SU-DHL-6 (cell line): ENCODE results near the gene CTNNA2.

ENCODE experiments used
- H2AFZ ChIP-seq: fragments of 200-600 bp; sonication (generic); 2 replicates; pipeline ENCODE4 v1.6.1; 2014; ENCODE audit warnings: low read depth, mild to moderate bottlenecking, moderate library complexity, mixed read lengths, antibody characterized with exemption, low read length; ENCODE audit not compliant: severe bottlenecking
- H3F3A ChIP-seq: fragments of 200-600 bp; shearing (Covaris generic); 2 replicates; pipeline ENCODE4 v1.6.0; 2016; ENCODE audit warnings: antibody characterized with exemption, mild to moderate bottlenecking; ENCODE audit not compliant: insufficient read depth
- H3K27ac ChIP-seq: fragments of 200-600 bp; sonication (generic); 2 replicates; pipeline ENCODE4 v1.5.1; 2016; ENCODE audit warnings: low read depth, mild to moderate bottlenecking, low read length, moderate library complexity, mixed read lengths
- H3K27me3 ChIP-seq: fragments of 200-600 bp; sonication (generic), shearing (Covaris generic); 2 replicates; pipeline ENCODE4 v1.6.0; 2014; ENCODE audit warnings: mild to moderate bottlenecking, low read length
- H3K36me3 ChIP-seq: fragments of 200-600 bp; sonication (generic); 2 replicates; pipeline ENCODE4 v1.6.1; 2014; ENCODE audit warnings: mild to moderate bottlenecking, low read length, mixed read lengths
- H3K4me2 ChIP-seq: fragments of 300-600, 200-600 bp; shearing (Covaris generic), sonication (generic); 2 replicates; pipeline ENCODE4 v1.6.0; 2014; ENCODE audit warnings: low read length, low read depth, mild to moderate bottlenecking; ENCODE audit not compliant: poor library complexity, severe bottlenecking
- H3K4me3 ChIP-seq: fragments of 200-600 bp; sonication (generic); 2 replicates; pipeline ENCODE4 v1.5.1; 2014; ENCODE audit warnings: antibody characterized with exemption, low read length, mild to moderate bottlenecking, mixed read lengths; ENCODE audit not compliant: insufficient read depth, poor library complexity, severe bottlenecking
- H3K79me2 ChIP-seq: fragments of 200-600 bp; sonication (generic); 2 replicates; pipeline ENCODE4 v1.6.1; 2014; ENCODE audit warnings: mild to moderate bottlenecking, low read length, moderate library complexity; ENCODE audit not compliant: insufficient read depth
- H3K9ac ChIP-seq: fragments of 200-600 bp; sonication (generic); 2 replicates; pipeline ENCODE4 v1.7.0; 2014; ENCODE audit warnings: mild to moderate bottlenecking, low read length
- H3K9me2 ChIP-seq: fragments of 200-600 bp; sonication (generic); replicated peaks from 2 replicates; pipeline ENCODE4 v1.6.1; 2014; ENCODE audit warnings: low read length; ENCODE audit not compliant: insufficient read depth
- H3K9me3 ChIP-seq: fragments of 200-600 bp; sonication (generic); 2 replicates; pipeline ENCODE4 v1.6.1; 2014; ENCODE audit warnings: low read length, mixed read lengths; ENCODE audit not compliant: insufficient read depth
- H4K20me1 ChIP-seq: fragments of 200-600 bp; sonication (generic); 2 replicates; pipeline ENCODE4 v1.6.1; 2014; ENCODE audit warnings: low read depth, mild to moderate bottlenecking, antibody characterized with exemption, low read length, moderate library complexity, mixed read lengths
- CTCF ChIP-seq: fragments of 200-600 bp; sonication (generic); IDR thresholded peaks from one replicate; pipeline ENCODE4 v1.5.1; 2017; ENCODE audit warnings: antibody characterized with exemption, mild to moderate bottlenecking, low read length, moderate library complexity; ENCODE audit not compliant: insufficient read depth, poor library complexity, severe bottlenecking
- EZH2phosphoT487 ChIP-seq: fragments of 200-600 bp; sonication (generic), shearing (Covaris generic); conservative IDR thresholded peaks from 2 replicates; pipeline ENCODE4 v1.6.1; 2018; ENCODE audit warnings: mild to moderate bottlenecking, antibody characterized with exemption, low read length, moderate library complexity, mixed read lengths

Gene CTNNA2

GRCh38 chr2:79901161-79901560 lies 388.3 kb downstream of the CTNNA2 start:
- no peaks in the 10 kb centered on the region for H3K27me3 ChIP-seq
- H3K4me2 ChIP-seq = no peak overlapping the region
- H3K36me3 ChIP-seq = no peaks in the 10 kb centered on the region
- H3K9ac ChIP-seq = no peak overlapping the region
- TF ChIP-seq EZH2phosphoT487 (no peak), CTCF (no peak)
- no peaks in the 10 kb centered on the region for H3K9me3 ChIP-seq
- no peak overlapping the region for H3K27ac ChIP-seq
- H3K4me3 ChIP-seq = no peak overlapping the region
- H4K20me1 ChIP-seq = no peaks in the 10 kb centered on the region
- no peaks in the 10 kb centered on the region for H3F3A ChIP-seq
- H2AFZ ChIP-seq = no peak overlapping the region
- no peaks in the 10 kb centered on the region for H3K79me2 ChIP-seq
- H3K9me2 ChIP-seq = no peaks in the 10 kb centered on the region

- Histone ChIP-seq H2AFZ (no peak overlapping the region), H3K4me3 (no peak overlapping the region), H4K20me1 (no peaks in the 10 kb centered on the region), H3K4me2 (no peak overlapping the region), H3K79me2 (no peaks in the 10 kb centered on the region), H3K27me3 (no peaks in the 10 kb centered on the region), H3K9ac (no peak overlapping the region), H3F3A (no peaks in the 10 kb centered on the region), H3K9me2 (no peaks in the 10 kb centered on the region), H3K36me3 (no peaks in the 10 kb centered on the region), H3K27ac (no peak overlapping the region), H3K9me3 (no peaks in the 10 kb centered on the region)
- no peak for TF ChIP-seq EZH2phosphoT487
- TF ChIP-seq CTCF = no peak
Measured at GRCh38 chr2:79903222-79904000, 390.6 kb downstream of the CTNNA2 start.

GRCh38 chr2:79906139-79906890 lies 393.5 kb downstream of the CTNNA2 start:
- H3F3A ChIP-seq = no peaks in the 10 kb centered on the region
- H4K20me1 ChIP-seq = no peaks in the 10 kb centered on the region
- no peak overlapping the region for H2AFZ ChIP-seq
- no peaks in the 10 kb centered on the region for H3K79me2 ChIP-seq
- H3K4me3 ChIP-seq = no peak overlapping the region
- H3K9me2 ChIP-seq = no peaks in the 10 kb centered on the region
- H3K27me3 ChIP-seq = no peaks in the 10 kb centered on the region; the same call in 1 of the 2 replicates
- no peaks in the 10 kb centered on the region for H3K36me3 ChIP-seq
- H3K9ac ChIP-seq = no peak overlapping the region
- no peak overlapping the region for H3K27ac ChIP-seq
- no peak overlapping the region for H3K4me2 ChIP-seq
- no peak for TF ChIP-seq CTCF
- TF ChIP-seq EZH2phosphoT487 = no peak
- no peaks in the 10 kb centered on the region for H3K9me3 ChIP-seq
